LNCAP (cell line): ENCODE data around the gene SPC25.

Experiments
- CTCF ChIP-seq: fragments of 450-650 bp; IDR thresholded peaks from 2 replicates; pipeline ENCODE4 v1.5.1; 2017; ENCODE audit warnings: mild to moderate bottlenecking

The SPC25 gene

GRCh38 chr2:168848225-168848624, 42.0 kb downstream of the SPC25 start:
- TF ChIP-seq CTCF: no peak

DNA sequence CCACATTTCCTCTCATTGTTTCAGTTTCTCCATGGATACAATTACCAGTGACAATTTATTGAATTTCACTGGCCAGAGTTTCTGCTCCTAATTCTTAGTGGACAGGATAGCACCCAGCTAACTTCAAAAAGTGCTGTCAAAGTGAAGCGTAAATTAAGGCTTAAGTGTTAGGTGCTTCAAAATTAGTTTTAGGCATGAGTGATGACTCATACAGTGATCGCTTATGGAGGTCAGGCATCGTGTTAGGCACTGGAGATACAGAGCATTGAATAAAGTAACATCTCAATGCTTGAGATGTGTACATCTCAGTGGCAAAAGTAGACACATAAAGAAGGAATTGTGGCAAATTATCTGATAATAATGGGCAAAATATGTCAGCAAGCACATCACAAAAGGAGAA, 47.0 kb downstream of the SPC25 start:
- no peak for TF ChIP-seq CTCF

DNA sequence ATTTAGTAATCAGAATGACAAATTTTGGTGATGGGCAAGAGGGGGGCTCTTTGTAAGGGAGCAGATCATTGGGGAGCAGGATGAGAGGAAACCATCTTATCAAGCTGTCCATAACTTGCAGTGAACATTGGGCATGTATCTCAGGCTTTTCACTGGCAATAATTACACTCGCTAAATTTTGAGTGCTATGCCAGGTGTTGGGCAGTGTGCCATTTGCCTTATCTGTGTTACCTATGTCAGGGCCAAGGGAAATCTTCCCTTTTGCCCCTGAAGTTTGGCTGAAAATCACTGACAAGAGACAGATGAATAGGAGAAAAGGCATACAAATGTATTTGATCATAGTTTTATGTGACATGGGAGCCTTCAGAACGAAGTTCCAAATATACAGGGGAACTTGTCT, 48.8 kb downstream of the SPC25 start:
- TF ChIP-seq CTCF: no peak

DNA sequence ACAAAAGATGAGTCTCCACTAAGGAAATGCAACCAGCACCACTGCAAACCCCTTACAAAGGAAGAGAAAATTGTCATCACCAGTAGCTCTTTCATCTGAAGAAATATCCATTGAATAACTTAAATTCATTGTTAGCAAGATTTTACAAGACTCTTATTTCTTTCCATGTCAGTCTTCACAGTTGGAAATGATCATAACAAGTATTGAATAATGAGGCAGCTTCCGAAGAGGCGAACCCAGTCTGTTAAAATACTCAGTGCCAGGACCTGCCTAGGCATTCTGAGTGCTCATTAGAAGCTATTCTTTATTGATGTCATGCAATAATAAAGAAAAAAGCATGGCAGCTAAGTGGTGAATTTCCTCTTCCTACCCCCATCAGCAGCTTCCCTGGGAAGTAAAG, 54.3 kb downstream of the SPC25 start:
- no peak for TF ChIP-seq CTCF

GRCh38 chr2:168831662-168832061, 58.6 kb downstream of the SPC25 start:
- TF ChIP-seq CTCF: no peak

- no peak for TF ChIP-seq CTCF
Observed at GRCh38 chr2:168830958-168831357, 59.3 kb downstream of the SPC25 start.

GRCh38 chr2:168825126-168825525, 65.1 kb downstream of the SPC25 start:
- TF ChIP-seq CTCF: no peak

DNA sequence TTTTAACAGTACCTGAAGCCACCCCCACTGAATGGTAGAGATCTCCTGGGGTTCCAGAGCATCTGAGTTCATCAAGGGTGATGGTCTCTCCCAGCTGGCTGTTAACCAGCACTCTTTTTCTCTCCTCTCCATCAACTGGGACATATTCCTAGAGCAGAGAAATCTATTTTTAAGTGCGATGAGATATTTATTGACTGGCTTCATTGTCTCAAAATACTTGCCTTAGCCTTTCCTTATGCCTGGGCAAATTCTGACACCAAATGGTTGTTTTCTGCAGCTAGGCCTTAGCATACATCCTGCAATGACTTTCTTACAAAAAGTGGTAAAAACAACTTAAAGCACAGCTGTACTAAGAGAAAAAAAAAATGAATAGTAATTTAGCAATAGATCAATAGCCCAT, 68.2 kb downstream of the SPC25 start:
- TF ChIP-seq CTCF: no peak
